GM21576 (cell line): ENCODE results near the gene MAPK1IP1L.

Source experiments
- ATAC-seq: cut with Tn5 transposase; IDR thresholded peaks from one replicate; pipeline ENCODE4 v1.9.1; 2021; ENCODE audit warnings: mild to moderate bottlenecking, moderate library complexity; ENCODE audit not compliant: unreplicated experiment

MAPK1IP1L gene

DNA sequence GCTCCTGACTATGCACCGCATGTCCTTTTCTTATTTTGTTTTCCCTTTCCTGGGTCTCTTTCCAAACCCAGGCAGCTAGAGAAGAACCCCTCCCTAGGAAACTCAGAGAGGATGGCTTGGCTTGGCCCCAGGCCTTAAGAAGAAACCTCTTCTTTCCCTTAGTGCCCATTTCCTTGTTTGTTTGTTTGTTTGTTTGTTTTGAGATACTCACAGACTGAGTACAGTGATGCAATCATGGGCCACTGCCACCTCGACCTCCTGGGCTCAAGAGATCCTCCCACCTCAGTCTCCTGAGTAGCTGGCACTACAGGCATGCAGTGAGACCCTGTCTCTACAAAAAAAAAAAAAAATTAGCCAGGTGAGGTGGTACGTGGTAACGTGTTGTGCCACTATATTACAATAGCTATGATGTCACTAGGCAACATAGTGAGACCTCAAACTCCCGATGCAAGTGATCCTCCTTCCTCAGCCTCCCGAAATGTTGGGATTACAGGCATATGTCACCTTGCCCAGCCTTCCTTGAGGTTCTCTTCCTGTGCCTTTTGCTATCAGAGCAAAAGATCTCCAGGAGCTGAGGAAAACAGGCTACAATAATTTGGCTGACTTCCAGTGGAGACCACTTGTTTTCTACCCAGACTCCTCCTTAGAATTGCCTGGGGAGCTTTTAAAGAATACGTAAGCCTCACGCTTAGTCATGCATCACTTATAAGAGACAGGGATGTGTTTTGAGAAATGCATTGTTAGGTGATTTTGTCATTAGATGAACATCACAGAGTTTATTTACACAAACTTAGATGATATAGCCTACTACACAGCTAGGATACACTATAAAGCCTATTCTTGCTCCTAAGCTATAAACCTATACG lies 43.1 kb downstream of the MAPK1IP1L start:
- ATAC-seq = no peak

GRCh38 chr14:55097881-55098560 lies 46.6 kb downstream of the MAPK1IP1L start:
- ATAC-seq = peak; percentile 47

- ATAC-seq = no peak
These were observed 47.1 kb downstream of the MAPK1IP1L start for GRCh38 chr14:55098561-55098898.

GRCh38 chr14:55099756-55100155 lies 48.3 kb downstream of the MAPK1IP1L start:
- no peak for ATAC-seq

DNA sequence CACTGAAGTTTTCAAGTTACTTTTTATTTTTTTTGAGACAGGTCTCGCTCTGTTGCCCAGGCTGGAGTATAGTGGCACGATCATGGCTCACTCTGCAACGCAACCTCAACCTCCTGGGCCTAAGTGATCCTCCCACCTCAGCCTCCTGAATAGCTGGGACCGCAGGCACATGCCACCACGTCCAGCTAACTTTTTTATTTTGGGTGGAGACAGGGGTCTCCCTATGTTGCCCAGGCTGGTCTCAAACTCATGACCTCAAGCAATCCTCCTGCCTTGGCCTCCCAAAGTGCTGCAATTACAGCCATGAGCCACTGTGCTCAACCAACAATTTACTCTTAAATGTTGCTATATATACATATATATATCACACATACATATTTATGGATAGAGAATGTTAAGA lies 50.3 kb downstream of the MAPK1IP1L start:
- ATAC-seq = no peak

DNA sequence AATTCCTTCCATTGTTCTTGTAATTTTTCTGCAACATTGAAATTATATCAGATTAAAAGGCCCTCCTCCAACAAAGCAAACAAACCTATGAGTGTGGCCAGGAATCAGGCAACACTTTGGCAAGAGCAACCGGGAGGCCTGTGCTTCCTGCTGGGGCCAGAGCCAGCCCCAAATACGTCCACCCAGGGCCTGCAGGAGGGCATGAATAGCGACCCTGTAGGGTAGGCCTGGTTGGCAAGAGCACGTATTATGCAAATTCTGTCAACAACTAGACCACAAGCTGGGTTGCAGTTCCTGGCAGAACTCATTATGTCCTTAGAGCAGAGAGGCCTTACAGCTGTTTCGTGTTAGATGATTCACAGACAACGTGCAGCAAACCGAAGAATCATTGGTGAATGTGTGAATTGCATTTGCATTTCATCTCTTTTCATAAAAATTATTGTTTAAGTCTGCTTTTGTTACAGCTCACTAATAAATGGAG lies 50.7 kb downstream of the MAPK1IP1L start:
- peak; percentile 57 for ATAC-seq

- ATAC-seq = peak; percentile 42
These were observed 51.7 kb downstream of the MAPK1IP1L start for GRCh38 chr14:55103005-55103640.

GRCh38 chr14:55103971-55104954 lies 52.8 kb downstream of the MAPK1IP1L start:
- ATAC-seq = no peak

DNA sequence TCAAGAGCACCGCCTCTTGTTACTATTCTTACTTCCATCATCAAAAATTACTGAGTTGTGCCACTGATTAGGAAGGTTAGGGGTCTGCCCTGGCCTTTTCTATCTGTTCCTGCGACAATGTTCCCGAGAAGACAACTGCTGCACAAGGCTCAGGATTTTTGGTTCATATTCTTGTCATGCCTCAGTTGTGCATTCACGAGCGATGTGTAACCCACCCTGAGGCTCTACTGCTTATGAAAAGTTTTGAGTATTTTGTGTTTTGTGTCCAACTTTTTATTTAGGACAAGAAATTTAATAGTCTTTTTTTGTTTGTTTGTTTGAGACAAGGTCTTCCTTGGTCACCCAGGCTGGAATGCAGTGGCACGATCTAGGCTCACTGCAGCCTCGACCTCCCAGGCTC lies 54.5 kb downstream of the MAPK1IP1L start:
- no peak for ATAC-seq

DNA sequence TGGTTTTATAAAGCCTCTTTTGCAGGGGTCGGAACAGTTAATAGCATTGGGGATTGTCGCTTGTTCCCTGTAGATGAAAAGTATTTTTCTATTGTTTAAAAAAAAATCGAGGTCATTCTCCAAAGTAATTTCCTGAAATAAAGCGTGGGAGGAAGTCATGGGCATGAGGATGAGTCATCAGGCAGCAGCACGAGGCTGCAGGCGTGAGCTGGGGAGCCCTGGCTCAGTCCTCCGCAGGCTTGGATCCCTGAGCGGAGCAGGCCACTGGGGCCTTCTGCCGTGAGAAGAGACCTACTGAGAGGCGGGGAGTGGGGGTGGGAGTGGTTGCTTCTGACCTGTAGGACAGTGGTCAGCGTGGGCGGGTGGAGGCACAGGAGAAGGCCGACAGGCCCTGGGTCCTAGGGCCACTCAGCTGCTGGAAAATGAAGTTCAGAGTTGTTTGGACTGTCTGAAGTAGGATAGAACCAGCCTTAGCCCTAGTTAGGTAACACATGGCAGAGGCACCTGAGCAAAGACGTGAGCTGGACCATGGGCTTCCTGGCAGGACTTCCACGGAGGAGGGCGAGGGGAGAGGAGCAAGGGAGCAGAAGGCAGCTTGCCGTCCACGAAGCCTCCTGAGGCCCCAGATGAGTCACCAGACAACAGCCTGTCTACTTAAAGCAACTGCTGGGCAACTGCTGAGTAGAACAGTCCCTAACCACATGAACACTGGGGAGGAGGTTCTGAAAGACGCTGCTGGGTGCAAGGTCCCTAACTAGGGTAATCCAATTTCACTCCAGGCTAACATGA lies 56.5 kb downstream of the MAPK1IP1L start:
- peak; percentile 67 for ATAC-seq

GRCh38 chr14:55109836-55110235 lies 58.4 kb downstream of the MAPK1IP1L start:
- no peak for ATAC-seq

DNA sequence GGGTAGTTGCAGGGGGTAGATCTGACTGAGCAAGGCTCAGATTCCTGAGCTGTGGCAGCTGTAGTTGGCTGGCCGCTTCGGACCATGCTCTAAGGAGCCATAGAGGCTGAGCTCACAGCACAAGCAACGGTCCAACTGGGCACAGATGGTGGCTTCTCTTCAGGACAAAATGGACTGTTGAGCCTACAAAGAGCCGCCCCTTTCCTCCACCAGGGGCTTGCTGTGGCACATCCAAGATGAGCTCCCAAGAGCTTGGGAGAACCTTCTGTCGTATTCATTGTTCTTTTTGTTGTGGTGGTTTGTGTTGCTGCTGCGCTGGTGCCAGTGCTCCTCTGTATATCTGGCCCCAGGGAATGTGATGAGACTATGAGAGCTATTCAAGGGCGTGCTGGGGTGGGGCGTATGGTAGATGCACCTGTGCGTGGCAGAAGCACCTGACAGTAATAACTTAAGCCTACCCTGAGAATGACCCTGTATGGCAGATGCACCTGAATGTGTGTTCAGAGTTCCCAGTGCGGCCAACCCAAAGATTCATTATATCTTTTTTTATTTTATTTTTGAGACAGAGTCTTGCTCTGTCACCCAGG lies 59.8 kb downstream of the MAPK1IP1L start:
- no peak for ATAC-seq

DNA sequence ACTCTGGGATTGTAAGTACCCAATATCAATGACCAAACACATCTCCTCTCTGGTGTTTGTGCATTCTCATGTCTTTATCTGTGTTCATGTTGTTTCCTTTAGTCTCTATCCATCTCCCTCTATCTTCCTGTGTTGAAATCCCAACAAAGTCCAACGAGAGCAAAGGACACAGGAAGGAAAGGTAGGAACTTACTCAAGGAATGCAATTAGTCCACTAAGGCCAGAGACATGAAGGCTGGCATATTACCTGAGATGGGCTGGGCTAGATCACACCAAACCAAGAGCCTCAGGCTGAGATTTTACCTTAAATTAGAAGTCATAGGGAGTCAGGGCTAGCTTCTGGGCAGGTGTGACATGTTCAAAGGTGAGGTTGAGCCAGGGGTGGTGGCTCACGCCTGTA lies 63.3 kb downstream of the MAPK1IP1L start:
- ATAC-seq = no peak

- ATAC-seq = no peak
These were observed 64.0 kb downstream of the MAPK1IP1L start for GRCh38 chr14:55115460-55115859.

DNA sequence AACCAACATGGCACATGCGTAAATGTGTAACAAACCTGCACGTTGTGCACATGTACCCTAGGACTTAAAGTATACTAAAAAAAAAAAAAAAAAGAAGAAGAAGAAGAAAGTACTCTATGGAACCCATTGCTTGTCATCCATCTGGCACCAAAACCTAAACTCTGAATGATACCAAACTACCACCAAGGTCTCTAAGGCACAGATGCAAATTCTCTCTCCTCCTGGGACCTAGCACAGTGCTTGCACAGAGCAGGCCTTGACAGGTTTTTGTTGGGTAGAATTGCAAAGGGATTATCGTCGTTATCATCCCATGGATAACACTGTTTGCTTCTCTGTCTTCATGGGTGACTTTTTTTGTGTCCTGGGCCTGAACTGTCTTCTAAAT lies 64.4 kb downstream of the MAPK1IP1L start:
- no peak for ATAC-seq

DNA sequence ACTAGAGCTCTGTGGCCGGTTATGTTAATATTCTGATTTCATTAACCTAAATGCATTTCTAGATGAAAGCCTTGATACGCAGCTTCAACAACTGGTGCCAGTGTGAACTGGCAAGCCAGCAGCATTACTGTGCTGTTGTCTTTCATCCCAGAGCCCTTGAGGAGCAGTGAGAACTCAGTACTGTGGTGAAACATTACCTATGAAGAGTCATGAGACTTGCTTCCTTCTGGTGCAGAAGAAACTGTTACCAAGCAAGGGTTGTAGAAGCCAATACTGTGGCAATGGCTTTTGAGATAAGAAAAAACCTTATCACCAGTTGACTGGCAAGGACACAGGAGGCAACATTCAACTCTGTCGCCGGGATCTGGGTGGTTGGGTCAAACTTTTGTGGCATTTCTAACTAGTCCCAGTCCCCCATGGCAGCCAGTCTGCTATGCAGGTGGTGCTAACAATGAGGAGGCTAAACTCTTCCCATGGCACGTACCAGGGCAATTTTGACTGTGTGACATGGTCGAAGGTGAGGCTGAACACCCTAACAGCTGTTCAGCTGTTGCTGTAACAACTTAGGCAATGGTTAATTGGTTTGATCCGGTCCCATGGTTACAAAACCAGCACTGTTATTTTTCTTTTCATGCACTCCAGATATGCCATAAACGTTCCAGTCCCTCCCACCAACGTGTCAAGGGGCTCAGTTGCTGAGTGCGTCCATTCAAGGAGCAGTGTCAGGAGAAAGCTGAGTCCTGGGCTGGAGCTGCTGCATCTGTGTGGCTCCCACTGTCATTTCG lies 65.0 kb downstream of the MAPK1IP1L start:
- ATAC-seq = no peak

DNA sequence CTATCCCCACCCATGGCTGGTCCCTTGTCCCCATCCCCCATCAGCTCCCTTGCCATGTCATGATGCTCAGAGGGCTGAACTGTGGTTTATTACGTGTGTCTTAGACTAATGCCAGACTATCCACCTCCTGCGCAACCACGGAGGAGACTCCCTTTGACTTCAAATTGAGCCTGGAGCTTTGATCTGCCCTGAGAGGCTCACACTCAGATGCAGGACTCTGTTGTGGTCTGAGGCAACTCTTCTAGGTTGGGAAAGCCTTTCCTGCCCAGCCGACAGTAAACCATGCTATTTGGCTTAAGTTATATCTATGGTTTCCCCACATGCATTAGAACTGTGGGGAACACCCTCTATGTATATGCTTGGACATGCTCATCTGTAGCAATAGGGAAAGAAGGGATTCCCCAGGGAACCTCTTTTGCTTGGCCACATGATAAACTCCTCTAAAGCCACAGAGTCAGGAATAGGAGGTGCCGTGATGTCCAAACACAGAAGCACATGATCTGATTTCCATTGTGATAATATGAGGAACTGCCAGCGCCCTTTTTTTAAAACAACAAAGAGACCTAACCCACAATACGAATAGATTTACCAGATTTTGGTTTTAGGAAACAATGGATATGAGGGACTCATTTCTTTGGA lies 66.5 kb downstream of the MAPK1IP1L start:
- ATAC-seq = no peak

- no peak for ATAC-seq
These were observed 67.3 kb downstream of the MAPK1IP1L start for GRCh38 chr14:55118761-55119160.
